GM23338 (cell line): Measurements from ENCODE around the gene SLC2A2. TPM values are rescaled to one million over a fixed set of nuclear protein-coding genes. Genes with fewer than 3 reads are reported as not detected.

Experiments used
- ATAC-seq: fragments of 200-7000 bp; cut with Tn5 transposase; 3 replicates; pipeline ENCODE4 v1.9.1; 2020
- DNase-seq: peaks from one replicate; pipeline ENCODE4 v3.0.0-alpha.2; 2015; ENCODE audit warnings: low spot score
- H2AFZ ChIP-seq: fragments of 200-600 bp; sonication (generic); 2 replicates; pipeline ENCODE4 v1.8.0; 2016; ENCODE audit warnings: antibody characterized with exemption, mild to moderate bottlenecking, moderate library complexity
- H3F3A ChIP-seq: fragments of 200-600 bp; sonication (generic); replicated peaks from 2 replicates; pipeline ENCODE4 v1.8.0; 2017; ENCODE audit warnings: antibody characterized with exemption, mixed run types, low read depth
- H3K27ac ChIP-seq: fragments of 200-600 bp; sonication (generic); 2 replicates; pipeline ENCODE4 v1.6.1; 2016; ENCODE audit warnings: low read depth
- H3K27me3 ChIP-seq: fragments of 200-600 bp; sonication (generic); 2 replicates; pipeline ENCODE4 v1.8.0; 2016; ENCODE audit warnings: mild to moderate bottlenecking, mixed run types, moderate library complexity; ENCODE audit not compliant: insufficient read depth
- H3K36me3 ChIP-seq: fragments of 200-600 bp; sonication (generic); 2 replicates; pipeline ENCODE4 v1.8.0; 2016; ENCODE audit warnings: mild to moderate bottlenecking; ENCODE audit not compliant: insufficient read depth
- H3K4me1 ChIP-seq: fragments of 200-600 bp; sonication (generic); 2 replicates; pipeline ENCODE4 v1.8.0; 2016; ENCODE audit warnings: mild to moderate bottlenecking, moderate library complexity; ENCODE audit not compliant: insufficient read depth
- H3K4me2 ChIP-seq: fragments of 200-600 bp; sonication (generic); 2 replicates; pipeline ENCODE4 v1.7.1; 2017; ENCODE audit warnings: mixed run types
- H3K4me3 ChIP-seq: fragments of 200-600 bp; sonication (generic); 2 replicates; pipeline ENCODE4 v1.6.1; 2016; ENCODE audit warnings: mixed run types
- H3K79me2 ChIP-seq: fragments of 200-600 bp; sonication (generic); replicated peaks from 2 replicates; pipeline ENCODE4 v1.8.0; 2017; ENCODE audit warnings: mild to moderate bottlenecking; ENCODE audit not compliant: insufficient read depth
- H3K9me2 ChIP-seq: fragments of 200-600 bp; sonication (generic); 2 replicates; pipeline ENCODE4 v1.8.0; 2017; ENCODE audit not compliant: insufficient read depth
- H4K20me1 ChIP-seq: fragments of 200-600 bp; sonication (generic); replicated peaks from 2 replicates; pipeline ENCODE4 v1.8.0; 2017; ENCODE audit warnings: mild to moderate bottlenecking; ENCODE audit not compliant: insufficient read depth
- H3K27ac Mint-ChIP-seq: 2 replicates; pipeline ENCODE4 v1.8.0; 2020; ENCODE audit warnings: inconsistent platforms, mild to moderate bottlenecking, moderate library complexity, mixed read lengths
- H3K27me3 Mint-ChIP-seq: 3 replicates; pipeline ENCODE4 v1.8.0; 2022; ENCODE audit warnings: low read depth, mild to moderate bottlenecking, moderate library complexity, mixed read lengths, inconsistent platforms; ENCODE audit not compliant: insufficient read depth, poor library complexity
- H3K36me3 Mint-ChIP-seq: 3 replicates; pipeline ENCODE4 v1.8.0; 2021; ENCODE audit warnings: low read depth, mild to moderate bottlenecking, inconsistent platforms, moderate library complexity, mixed read lengths
- H3K4me1 Mint-ChIP-seq: 3 replicates; pipeline ENCODE4 v1.8.0; 2020; ENCODE audit warnings: mild to moderate bottlenecking, inconsistent platforms, mixed read lengths
- H3K4me3 Mint-ChIP-seq: 3 replicates; pipeline ENCODE4 v1.8.0; 2021; ENCODE audit warnings: moderate library complexity, mild to moderate bottlenecking, inconsistent platforms, mixed read lengths
- H3K9me3 Mint-ChIP-seq: 3 replicates; pipeline ENCODE4 v1.8.0; 2020; ENCODE audit warnings: moderate library complexity, mild to moderate bottlenecking, inconsistent platforms, mixed read lengths
- CREB1 ChIP-seq: fragments of 250-450 bp; sonication (Bioruptor Pico); IDR thresholded peaks from 2 replicates; pipeline ENCODE4 v1.5.0; 2020; ENCODE audit warnings: low read depth, mild to moderate bottlenecking, moderate library complexity
- EZH2phosphoT487 ChIP-seq: fragments of 200-600 bp; sonication (generic); IDR thresholded peaks from one replicate; pipeline ENCODE4 v1.8.1; 2018; ENCODE audit warnings: antibody characterized with exemption; ENCODE audit not compliant: unreplicated experiment
- JUNB ChIP-seq: IDR thresholded peaks from one replicate; pipeline ENCODE4 v1.6.1; 2016; ENCODE audit warnings: antibody characterized with exemption; ENCODE audit not compliant: unreplicated experiment
- NANOG ChIP-seq: IDR thresholded peaks from 2 replicates; pipeline ENCODE4 v1.6.1; 2016; ENCODE audit warnings: antibody characterized with exemption, borderline replicate concordance
- ZNF114 ChIP-seq: fragments of 250-450 bp; sonication (Bioruptor Pico); IDR thresholded peaks from 2 replicates; pipeline ENCODE4 v1.5.0; 2020; ENCODE audit warnings: mild to moderate bottlenecking, moderate library complexity
- ZNF331 ChIP-seq: fragments of 250-450 bp; sonication (Bioruptor Pico); IDR thresholded peaks from 2 replicates; pipeline ENCODE4 v1.5.0; 2020; ENCODE audit warnings: low read depth, mild to moderate bottlenecking, moderate library complexity
- ZNF462 ChIP-seq: fragments of 250-450 bp; sonication (Bioruptor Pico); IDR thresholded peaks from 2 replicates; pipeline ENCODE4 v1.5.0; 2020; ENCODE audit warnings: mild to moderate bottlenecking, moderate library complexity
- polyA plus RNA-seq: library from polyadenylated mRNA; unstranded; fragments of >200 nt; fragmentation: Nextera tagmentation; extraction: Ambion mirVana; gene quantifications from 2 replicates; pipeline ENCODE4 v1.2.1, GENCODE V29; 2016
- total RNA-seq: library from RNA; depleted of rRNA; stranded (reverse); fragments of >200 nt; shearing (Covaris generic); gene quantifications from 2 replicates; pipeline ENCODE4 v1.2.3, GENCODE V29; 2014
- TF ChIP-seq, protein P1 (sequence below): IDR thresholded peaks from one replicate; pipeline ENCODE4 v1.6.1; 2018; ENCODE audit warnings: antibody characterized with exemption; ENCODE audit not compliant: unreplicated experiment
- TF ChIP-seq, protein P2 (sequence below), 2 experiments: fragments of 200-600 bp in 1 of 2; sonication (generic) in 1 of 2; conservative IDR thresholded peaks; 2 replicates each; pipeline versions ENCODE4 v1.5.1 to v1.6.1; 2016 to 2017; ENCODE audit warnings: antibody characterized with exemption in 2 of 2, low read depth in 2 of 2, mild to moderate bottlenecking in 2 of 2, moderate library complexity in 1 of 2
- TF ChIP-seq, protein P3 (sequence below): IDR thresholded peaks from 2 replicates; pipeline ENCODE4 v1.6.1; 2016; ENCODE audit warnings: antibody characterized with exemption

Gene SLC2A2
- total and polyA plus RNA-seq, 2 experiments from 2014 or later: not detected

- Histone ChIP-seq H3K27me3 (no peaks in the 10 kb centered on the region), H3K9me2 (peaks cover 4% of the 10 kb centered on the region; the same call in 1 of the 2 replicates), H4K20me1 (no peaks in the 10 kb centered on the region), H2AFZ (no peak overlapping the region), H3K36me3 (no peaks in the 10 kb centered on the region), H3K27ac (no peak overlapping the region), H3K4me1 (peaks cover 11% of the 10 kb centered on the region; the same call in 1 of the 2 replicates), H3K4me2 (no peak overlapping the region), H3K4me3 (no peak overlapping the region), H3K79me2 (no peaks in the 10 kb centered on the region), H3F3A (no peaks in the 10 kb centered on the region)
- H3K9me3 Mint-ChIP-seq: no peaks in the 10 kb centered on the region; the same call in 2 of the 3 replicates
- DNase-seq (no peak), ATAC-seq (no peak)
- H3K27ac Mint-ChIP-seq: no peak overlapping the region
- H3K36me3 Mint-ChIP-seq: peaks cover 23% of the 10 kb centered on the region
- TF ChIP-seq NANOG (no peak), JUNB (no peak), CREB1 (no peak), ZNF331 (no peak), EZH2phosphoT487 (no peak), ZNF462 (CRISPR knock-in tag) (no peak), ZNF114 (CRISPR knock-in tag) (no peak)
- TF ChIP-seq, protein P1, sequence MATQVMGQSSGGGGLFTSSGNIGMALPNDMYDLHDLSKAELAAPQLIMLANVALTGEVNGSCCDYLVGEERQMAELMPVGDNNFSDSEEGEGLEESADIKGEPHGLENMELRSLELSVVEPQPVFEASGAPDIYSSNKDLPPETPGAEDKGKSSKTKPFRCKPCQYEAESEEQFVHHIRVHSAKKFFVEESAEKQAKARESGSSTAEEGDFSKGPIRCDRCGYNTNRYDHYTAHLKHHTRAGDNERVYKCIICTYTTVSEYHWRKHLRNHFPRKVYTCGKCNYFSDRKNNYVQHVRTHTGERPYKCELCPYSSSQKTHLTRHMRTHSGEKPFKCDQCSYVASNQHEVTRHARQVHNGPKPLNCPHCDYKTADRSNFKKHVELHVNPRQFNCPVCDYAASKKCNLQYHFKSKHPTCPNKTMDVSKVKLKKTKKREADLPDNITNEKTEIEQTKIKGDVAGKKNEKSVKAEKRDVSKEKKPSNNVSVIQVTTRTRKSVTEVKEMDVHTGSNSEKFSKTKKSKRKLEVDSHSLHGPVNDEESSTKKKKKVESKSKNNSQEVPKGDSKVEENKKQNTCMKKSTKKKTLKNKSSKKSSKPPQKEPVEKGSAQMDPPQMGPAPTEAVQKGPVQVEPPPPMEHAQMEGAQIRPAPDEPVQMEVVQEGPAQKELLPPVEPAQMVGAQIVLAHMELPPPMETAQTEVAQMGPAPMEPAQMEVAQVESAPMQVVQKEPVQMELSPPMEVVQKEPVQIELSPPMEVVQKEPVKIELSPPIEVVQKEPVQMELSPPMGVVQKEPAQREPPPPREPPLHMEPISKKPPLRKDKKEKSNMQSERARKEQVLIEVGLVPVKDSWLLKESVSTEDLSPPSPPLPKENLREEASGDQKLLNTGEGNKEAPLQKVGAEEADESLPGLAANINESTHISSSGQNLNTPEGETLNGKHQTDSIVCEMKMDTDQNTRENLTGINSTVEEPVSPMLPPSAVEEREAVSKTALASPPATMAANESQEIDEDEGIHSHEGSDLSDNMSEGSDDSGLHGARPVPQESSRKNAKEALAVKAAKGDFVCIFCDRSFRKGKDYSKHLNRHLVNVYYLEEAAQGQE: no peak
- TF ChIP-seq, protein P2, sequence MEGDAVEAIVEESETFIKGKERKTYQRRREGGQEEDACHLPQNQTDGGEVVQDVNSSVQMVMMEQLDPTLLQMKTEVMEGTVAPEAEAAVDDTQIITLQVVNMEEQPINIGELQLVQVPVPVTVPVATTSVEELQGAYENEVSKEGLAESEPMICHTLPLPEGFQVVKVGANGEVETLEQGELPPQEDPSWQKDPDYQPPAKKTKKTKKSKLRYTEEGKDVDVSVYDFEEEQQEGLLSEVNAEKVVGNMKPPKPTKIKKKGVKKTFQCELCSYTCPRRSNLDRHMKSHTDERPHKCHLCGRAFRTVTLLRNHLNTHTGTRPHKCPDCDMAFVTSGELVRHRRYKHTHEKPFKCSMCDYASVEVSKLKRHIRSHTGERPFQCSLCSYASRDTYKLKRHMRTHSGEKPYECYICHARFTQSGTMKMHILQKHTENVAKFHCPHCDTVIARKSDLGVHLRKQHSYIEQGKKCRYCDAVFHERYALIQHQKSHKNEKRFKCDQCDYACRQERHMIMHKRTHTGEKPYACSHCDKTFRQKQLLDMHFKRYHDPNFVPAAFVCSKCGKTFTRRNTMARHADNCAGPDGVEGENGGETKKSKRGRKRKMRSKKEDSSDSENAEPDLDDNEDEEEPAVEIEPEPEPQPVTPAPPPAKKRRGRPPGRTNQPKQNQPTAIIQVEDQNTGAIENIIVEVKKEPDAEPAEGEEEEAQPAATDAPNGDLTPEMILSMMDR (conservative IDR thresholded peaks at IDR 0.05; ENCODE audit: low read depth in 2 of 2): no peak
- TF ChIP-seq, protein P3, sequence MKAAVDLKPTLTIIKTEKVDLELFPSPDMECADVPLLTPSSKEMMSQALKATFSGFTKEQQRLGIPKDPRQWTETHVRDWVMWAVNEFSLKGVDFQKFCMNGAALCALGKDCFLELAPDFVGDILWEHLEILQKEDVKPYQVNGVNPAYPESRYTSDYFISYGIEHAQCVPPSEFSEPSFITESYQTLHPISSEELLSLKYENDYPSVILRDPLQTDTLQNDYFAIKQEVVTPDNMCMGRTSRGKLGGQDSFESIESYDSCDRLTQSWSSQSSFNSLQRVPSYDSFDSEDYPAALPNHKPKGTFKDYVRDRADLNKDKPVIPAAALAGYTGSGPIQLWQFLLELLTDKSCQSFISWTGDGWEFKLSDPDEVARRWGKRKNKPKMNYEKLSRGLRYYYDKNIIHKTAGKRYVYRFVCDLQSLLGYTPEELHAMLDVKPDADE: no peak
- H3K4me1 Mint-ChIP-seq: peaks cover 14% of the 10 kb centered on the region
- H3K27me3 Mint-ChIP-seq: peaks cover 8% of the 10 kb centered on the region
- no peak overlapping the region for H3K4me3 Mint-ChIP-seq
Measured at GRCh38 chr3:171066206-171066605, 39.7 kb upstream of the SLC2A2 start.
